ENCODE measurements around the gene RPL22.

The RPL22 gene

GRCh38 chr1:6151291-6151822 lies 48.0 kb downstream of the RPL22 start:
- no peak for DNase-seq

DNA sequence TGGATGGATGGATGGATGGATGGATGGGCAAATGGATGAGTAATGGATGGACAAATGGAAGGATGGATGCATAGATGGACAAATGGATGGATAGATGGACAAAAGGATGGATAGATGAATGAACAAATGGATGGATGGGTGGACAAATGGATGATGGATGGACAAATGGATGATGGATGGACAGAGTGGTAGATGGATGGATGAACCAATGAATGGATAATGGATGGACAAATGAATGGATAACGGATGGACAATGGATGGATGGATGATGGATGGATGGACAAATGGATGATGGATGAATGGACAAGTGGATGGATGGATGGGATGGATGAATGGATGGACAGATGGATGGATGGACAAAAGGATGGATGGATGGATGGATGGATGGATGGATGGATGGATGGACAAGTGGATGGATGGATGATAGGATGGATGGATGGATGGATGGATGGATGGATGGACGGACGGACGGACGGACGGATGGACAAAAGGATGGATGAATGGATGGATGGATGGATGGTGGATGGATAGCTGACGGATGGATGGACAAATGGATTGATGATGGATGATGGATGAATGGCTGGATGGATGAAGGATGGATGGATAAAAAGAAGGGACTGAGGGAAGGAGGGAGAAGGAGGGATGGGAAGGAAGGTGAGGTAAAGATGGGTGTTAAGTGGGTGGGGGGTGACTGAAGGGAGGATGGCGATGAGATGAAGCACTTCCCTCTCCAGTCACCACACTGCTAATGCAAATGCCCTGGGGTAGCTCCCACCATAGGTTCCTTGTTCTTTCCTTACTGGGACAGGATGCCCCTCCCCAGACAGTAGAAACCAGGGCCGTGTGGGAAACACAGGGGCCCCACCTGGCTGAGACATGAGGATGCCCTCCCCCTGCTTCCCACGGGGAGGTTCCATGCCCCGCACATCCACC lies 49.1 kb downstream of the RPL22 start:
- DNase-seq, result no peak

DNA sequence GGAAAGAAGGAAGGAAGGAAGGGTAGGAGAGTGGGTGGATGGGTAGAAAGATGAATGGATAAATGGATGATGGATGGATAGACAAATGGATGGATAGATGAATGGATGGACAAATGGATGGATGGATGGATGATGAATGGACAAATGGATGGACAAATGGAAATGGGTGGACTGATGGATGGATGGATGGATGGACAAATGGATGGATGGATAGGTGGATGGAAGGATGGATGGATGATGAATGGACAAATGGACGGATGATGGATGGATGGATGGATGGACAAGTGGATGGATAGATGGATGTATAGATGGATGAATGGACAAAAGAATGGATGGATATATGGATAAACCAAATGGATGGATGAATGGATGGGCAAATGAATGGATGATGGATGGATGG lies 49.8 kb downstream of the RPL22 start:
- DNase-seq, result no peak

DNA sequence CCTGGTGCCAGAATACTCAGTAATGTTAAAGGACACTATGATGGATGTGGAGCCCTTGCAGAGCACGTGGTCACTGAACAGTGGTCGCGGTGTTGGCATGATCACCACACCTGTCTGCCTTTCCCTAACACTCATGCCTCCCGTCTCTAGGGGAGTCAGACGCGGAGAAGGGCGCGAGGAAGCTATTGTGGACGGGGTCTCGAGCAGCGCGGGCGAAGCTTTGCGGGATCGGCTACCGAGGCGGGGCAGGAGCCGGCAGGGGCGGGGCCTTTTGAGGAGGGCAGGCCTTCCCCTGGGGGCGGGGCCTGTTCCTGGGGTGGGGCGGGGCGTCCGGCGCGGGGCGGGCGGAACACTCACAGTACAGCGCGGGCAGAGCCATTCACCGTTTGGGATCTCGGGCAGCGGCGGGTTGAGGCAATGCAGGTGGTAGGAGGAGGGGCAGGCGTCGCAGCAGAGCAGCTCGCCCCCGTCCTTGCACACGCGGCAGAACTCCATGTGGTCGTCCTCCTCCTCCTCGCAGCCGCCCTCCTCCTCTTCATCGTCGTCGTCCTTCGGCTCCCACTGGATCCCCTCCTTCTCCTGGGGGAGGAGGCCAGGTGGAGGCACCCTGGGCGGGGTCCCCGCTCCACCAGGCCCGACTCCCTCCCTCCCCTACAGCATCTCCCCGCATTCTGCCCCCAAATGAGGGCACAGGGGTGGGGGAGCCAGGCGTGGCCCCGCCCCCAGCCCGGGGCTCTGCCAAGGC lies 50.7 kb downstream of the RPL22 start:
- peak; percentile 25 for DNase-seq

DNA sequence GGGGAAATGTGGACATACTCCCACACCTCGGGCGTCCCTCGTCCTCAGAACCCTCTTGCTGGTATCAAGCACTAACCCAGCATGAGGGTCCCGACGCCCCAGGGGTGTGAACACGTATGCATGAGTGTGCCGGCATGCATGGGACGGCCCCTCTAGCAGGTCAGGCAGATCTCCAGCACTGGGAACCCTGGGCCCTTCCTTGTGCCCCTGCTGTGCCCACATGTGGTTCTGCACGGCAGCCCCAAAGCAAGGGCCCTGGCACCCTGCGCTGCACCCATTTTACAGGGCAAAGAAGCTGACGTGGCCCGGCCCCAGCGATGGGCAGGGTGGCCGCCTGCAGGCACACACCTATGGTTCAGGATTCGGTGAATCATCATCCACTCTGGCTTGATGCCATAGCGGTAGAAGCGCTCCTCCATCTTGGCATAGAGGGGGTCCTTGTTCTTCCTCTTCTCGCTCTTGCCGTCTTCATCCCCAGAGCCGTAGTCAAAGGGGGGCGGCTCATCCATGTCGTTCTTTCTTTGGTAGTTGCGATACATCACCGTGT lies 53.5 kb downstream of the RPL22 start:
- DNase-seq, result no peak

DNA sequence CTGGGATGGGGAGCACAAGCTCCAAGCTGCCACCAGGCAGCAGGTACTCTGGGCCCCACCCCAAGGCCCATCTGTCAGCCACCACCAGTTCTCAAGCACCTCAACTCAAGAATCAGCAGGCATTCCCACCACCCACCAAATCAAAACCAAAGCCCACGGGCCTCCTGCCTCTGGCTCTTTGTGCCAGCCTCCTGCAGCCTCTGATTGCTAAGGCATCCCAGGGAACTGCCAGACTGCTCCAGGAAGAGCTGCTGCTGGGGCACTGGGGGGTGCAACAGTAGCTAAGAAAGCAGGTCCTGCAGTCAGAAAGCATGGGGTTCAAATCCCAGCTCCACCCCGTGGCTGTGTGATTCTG lies 54.0 kb downstream of the RPL22 start:
- no peak for DNase-seq

DNA sequence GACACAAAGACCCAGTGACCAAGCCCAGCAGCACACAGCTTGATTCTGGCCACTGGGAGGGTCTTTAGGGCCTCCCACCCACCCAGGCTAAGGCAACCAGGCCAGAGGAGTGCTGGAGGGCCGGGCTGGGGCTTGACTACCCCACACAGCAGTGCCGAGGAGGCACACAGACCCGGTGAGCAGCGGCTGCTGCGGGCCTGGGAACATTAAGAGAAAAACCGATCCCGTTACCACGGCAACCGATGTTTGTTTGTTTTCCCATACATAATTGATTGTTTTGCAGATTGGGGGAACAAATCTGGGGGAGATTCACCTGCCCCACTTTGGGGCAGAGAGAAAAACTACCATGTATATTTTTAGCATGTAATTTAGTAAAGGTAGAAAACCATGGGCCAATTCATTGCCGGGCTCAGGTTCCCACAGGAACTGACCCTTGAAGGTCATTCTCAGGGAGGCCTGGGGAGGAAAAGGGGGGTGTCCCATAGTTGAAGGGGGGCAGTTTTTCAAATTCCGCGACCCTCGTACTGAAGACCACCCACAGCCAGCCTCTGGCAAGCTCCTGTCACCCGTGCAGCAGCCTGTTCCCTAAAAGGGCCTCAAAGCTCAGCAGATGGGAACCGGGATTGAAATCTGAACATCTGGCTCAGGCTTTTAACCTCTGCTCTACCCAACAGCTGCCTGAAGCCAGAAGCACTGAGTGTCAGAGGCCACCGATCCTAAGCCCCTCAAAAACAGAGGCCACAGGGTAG lies 54.6 kb downstream of the RPL22 start:
- DNase-seq, result no peak

DNA sequence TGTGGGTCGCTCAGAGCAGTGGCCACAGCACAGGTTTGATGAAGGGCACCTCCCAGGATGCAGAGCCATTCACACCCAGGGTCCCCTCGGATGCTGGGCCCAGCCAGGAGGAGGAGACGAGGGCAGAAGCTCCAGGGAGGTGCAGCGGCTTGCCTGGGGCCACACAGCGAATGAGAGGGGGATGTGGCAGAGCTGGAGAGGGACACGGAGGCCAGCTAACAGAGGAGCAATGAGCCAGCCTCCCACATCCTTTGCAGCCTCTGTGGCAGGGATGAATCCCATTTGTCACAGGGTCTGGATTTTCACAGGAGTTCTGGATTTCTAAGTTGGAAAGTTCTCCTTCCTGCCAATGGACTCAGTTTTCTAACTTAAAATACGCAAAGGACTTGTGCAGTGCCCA lies 55.2 kb downstream of the RPL22 start:
- DNase-seq, result no peak

DNA sequence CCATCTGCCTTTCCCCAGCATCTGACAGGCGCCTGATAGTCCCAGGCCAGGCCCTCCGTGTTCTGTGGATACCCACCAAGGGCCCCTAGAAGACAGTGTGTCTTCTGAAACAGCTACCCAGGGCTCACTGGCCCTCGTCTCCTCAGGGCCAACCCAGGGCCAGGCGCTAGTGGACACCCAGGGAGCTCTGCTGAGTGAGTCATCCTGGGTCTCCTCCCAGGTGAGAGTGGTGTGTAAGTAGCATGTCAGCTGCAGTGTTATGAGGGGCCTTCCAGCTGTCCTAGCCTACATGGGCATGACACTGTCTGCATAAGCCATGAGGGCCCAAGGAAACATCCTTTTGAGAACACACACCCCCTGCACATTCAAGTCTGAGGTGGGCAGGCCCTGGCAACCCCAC lies 56.0 kb downstream of the RPL22 start:
- DNase-seq, result no peak

DNA sequence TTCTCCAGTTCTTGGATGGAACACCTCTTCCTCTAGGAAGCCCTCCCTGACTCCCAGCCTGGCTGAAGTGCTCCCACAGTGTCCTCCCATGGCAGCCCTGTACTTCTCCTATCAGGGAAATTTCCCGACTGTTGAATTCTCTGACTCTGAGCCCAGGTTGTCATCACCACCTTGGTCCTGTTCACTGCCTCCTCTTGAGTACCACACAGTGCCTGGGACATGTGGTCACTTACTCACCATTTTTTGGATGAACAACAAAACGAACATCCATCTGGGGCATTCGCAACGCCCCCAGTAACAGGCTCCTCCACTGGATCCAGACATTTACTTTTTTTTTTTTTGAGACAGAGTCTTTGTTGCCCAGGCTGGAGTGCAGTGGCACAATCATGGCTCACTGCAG lies 56.7 kb downstream of the RPL22 start:
- no peak for DNase-seq

- no peak for DNase-seq
These were observed 57.3 kb downstream of the RPL22 start for GRCh38 chr1:6142036-6142621.

DNA sequence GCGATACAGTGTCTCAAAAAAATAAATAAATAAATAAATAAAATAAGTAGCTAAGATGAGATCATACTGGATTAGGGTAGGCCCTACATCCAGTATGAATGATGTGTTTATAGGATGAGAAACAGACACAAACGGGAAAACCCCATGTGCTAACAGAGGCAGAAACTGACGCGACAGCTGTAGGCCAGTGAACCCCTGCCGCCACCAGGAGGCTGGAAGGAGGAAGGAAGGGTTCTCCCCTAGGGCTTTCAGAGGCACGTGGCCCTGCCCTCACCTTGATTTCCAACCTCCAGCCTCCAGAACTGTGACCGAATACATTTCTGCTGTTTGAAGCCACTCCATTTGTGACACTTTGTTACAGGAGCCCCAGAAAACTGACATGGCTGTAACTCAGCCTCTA lies 57.8 kb downstream of the RPL22 start:
- DNase-seq, result no peak

- no peak for DNase-seq
These were observed 59.0 kb downstream of the RPL22 start for GRCh38 chr1:6140413-6140812.

DNA sequence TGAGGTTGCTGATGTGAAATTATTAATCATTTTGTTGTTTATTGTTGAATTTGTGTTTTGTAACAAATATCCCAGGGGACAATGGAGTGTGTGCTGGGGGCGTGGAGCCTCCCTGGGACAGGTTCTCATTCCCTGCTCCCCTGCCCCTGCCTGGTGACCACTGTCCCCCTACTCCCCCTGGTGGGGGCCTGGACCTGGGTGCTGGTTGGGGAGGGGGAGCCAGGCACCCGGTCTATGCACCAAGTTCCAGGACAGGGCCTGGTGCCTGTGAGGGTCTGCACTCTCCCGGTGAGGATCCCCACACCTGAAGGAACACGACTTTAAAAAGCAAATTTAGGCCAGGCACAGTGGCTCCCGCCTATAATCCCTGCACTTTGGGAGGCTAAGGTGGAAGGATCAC lies 61.6 kb downstream of the RPL22 start:
- no peak for DNase-seq

DNA sequence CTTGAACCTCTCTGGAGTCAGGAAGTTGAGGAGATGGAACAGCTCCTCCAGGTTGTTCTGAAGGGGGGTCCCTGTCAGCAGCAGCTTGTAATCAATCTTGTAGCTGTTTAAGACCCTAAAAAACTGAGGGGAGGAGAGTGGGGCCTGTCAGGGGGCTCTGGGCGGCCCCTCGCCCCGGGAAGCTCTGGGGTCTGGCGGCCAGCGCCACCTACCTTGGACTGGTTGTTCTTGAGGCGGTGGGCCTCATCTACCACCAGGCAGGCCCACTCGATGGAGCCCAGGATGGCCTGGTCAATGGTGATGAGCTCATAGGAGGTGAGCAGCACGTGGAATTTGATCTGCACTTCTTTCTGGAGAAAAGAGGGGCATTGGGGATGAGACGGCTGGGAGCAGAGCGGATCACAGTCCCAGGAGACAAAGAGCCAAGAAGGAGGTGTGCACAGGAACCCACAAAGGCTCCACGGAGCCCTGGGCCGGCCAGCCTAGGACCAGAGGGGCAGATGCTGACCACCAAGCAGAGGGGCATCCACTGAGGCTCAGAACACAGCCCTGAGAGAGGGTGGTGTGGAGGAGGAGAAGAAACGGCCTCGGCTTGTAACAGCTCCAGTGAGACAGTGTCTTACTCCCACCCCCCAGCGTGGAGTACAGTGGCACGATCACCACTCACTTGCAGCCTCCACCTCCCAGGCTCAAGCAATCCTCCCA lies 62.7 kb downstream of the RPL22 start:
- no peak for DNase-seq

All from effector CD4-positive, alpha-beta T cell (primary cell).